Liver (tissue), 3 donors: ENCODE data around the gene CNTNAP1.

Source experiments
- RAD21 ChIP-seq, 2 donors: IDR thresholded peaks; 2 replicates each; pipeline ENCODE4 v1.6.1; 2016; ENCODE audit warnings: antibody characterized with exemption in 2 of 2, mild to moderate bottlenecking in 2 of 2
- TAF1 ChIP-seq: conservative IDR thresholded peaks from 2 replicates; pipeline ENCODE4 v1.6.1; 2016; ENCODE audit warnings: antibody characterized with exemption, mild to moderate bottlenecking
- YY1 ChIP-seq: IDR thresholded peaks from 2 replicates; pipeline ENCODE4 v1.6.1; 2016; ENCODE audit warnings: antibody characterized with exemption, mild to moderate bottlenecking
- TF ChIP-seq, protein P1 (sequence below): fragments of 150-350 bp; IDR thresholded peaks from 2 replicates; pipeline ENCODE4 v1.5.1; 2017; ENCODE audit warnings: improper control_type of control experiment, low read depth, low read length; ENCODE audit not compliant: missing input control
- donor health status: healthy.
- donor health status: healthy.

- TF ChIP-seq RAD21 (IDR thresholded peaks at IDR 0.05) (no peak), YY1 (no peak), TAF1 (no peak)
- TF ChIP-seq, protein P1, sequence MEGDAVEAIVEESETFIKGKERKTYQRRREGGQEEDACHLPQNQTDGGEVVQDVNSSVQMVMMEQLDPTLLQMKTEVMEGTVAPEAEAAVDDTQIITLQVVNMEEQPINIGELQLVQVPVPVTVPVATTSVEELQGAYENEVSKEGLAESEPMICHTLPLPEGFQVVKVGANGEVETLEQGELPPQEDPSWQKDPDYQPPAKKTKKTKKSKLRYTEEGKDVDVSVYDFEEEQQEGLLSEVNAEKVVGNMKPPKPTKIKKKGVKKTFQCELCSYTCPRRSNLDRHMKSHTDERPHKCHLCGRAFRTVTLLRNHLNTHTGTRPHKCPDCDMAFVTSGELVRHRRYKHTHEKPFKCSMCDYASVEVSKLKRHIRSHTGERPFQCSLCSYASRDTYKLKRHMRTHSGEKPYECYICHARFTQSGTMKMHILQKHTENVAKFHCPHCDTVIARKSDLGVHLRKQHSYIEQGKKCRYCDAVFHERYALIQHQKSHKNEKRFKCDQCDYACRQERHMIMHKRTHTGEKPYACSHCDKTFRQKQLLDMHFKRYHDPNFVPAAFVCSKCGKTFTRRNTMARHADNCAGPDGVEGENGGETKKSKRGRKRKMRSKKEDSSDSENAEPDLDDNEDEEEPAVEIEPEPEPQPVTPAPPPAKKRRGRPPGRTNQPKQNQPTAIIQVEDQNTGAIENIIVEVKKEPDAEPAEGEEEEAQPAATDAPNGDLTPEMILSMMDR = no peak
Observed at GRCh38 chr17:42639525-42640113, 42.7 kb upstream of the CNTNAP1 start.
